GM18511 (cell line): Measurements from ENCODE around the gene PPFIBP2.

ENCODE experiments used
- ATAC-seq: cut with Tn5 transposase; IDR thresholded peaks from one replicate; pipeline ENCODE4 v1.9.1; 2021; ENCODE audit warnings: mild to moderate bottlenecking, moderate library complexity; ENCODE audit not compliant: unreplicated experiment

The PPFIBP2 gene

DNA sequence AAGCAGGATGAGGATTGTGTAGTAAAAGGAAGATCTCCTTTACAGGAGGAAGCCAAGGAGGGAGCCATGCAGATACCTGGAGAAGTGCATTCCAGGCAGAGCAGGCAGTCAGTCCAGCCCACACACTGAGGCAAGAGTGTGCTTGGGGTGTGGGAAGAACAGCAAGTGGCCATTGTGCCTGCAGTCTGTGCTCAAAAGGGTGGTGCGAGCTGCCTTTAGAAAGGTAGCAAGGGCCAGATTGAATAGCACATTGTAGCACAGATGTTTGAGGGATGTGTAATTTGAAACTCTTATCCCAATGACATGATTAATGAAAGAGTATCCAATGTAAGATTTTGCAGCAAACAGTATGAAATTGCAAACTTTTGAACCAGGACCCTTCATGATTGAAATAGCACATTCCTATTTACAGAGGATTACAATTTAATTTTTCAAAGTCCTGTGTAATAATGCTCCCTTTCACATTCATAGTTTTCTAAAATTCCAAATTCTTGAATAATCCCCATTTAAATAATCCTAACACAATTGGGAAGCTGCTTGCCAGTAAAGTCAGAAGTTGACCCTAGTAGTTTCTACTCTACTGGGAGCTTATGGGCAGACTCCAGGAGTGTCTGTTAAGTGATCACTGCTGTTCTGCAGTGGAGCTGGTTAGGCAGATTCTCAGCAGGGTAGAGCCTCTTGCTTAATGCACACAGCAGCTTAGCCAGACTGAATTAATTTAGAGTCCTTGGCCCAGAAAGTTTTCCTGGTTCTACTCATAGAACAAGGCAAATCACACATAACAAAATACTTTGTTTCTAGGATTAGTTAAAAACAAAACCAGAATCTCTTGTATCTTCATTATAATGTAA lies 81.4 kb downstream of the PPFIBP2 start:
- no peak for ATAC-seq

DNA sequence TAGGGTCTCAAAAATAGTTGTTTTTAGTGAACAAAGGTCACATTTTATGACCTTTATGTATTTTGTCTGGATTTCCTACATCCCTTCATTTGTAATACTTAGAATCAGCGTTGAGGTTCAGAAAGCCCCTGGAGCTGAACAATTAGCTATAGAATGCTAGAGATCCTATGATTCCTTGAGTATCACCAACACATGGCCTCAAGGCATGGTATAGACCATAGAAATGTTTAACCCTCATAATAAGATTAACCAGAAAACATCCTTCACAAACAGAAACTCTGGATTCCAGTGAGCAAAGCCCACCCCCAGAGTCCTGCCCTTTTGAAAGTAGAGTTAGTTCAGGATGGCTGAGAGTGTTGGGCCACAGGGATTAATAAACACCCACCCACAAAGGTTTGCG lies 82.2 kb downstream of the PPFIBP2 start:
- no peak for ATAC-seq

DNA sequence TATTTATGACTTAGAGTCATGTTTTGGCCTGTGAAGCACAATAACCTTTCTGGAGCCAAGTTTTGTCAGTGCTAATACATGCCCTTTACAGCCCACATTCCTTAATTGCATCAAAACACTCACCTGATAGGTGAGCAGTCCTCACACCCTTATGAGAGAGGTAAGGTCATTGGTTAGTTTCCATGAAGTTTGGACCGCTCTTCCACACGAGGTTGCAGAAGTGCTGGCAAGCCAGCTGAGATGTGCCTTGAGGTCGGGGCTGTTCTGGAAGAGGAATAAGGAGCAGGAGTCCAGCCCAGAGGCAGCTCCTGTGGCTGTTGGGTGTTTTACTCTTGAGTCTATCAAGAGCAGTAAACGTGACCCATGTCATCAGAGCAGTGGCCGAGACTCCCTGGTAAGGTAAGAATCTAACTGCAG lies 83.2 kb downstream of the PPFIBP2 start:
- no peak for ATAC-seq

DNA sequence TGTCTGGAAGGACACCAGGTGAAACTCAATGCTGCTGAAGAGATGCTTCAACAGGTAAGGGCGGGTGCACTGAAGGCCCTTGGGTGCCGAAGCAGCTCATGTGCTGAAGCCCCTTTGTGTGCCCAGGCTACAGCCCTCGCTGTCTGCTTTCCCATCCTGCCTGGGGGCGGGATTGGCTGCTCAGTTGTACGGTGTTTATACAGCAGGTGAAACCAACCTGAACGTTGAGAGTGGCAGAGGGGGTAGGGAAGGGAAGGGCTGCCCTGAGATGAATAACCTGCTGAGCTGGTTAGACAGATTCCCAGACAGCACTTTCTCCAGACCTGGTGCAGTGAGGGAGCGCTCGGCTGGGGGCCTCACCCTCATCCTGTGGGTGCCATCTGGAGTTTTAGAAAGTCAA lies 83.8 kb downstream of the PPFIBP2 start:
- ATAC-seq = no peak

DNA sequence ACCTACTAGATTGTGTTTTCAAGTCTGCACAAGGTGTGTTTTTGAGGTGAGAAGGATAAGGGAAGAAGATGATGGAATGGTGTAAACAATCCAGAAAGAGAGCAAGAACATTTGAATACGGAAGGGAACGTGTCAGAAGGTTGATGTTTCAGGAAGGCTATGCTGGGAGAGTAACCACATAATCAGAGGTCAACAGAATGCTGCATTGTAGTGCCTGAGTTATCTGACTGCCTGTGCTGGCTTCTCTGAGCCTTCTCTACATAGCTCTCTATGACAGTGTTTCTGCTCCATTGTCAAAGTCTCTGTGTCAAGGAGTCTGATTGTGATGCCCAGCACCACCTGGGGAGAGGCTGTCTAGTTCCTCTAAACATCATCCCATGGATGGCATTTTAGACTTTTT lies 85.4 kb downstream of the PPFIBP2 start:
- no peak for ATAC-seq

DNA sequence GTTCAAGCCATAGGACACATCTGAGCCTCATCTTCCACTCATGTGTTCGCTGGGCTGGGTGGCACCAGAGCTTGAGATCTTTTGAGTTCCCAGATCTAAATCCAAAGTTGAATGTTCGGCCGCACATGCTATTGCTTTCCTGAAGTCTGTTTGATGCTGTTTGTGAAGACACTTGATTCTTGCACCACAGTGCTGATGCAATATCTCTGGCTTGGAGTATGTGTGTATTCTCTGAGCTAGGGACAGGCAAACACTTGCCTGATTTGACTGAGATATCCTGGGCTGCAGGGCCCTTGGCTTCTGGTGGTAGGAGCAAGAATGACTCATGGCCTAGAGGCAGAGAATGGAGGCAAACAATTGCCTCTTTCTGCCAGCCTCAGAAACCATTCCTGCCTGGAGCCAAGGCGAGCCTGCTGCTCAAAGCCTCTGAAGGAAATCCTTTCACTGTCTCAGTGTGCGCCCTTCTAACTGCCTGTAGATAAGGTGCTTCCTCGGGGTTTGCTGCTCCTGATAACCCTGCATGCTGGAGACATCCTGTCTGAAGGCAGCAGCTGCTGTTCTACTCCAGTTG lies 86.5 kb downstream of the PPFIBP2 start:
- ATAC-seq = no peak

DNA sequence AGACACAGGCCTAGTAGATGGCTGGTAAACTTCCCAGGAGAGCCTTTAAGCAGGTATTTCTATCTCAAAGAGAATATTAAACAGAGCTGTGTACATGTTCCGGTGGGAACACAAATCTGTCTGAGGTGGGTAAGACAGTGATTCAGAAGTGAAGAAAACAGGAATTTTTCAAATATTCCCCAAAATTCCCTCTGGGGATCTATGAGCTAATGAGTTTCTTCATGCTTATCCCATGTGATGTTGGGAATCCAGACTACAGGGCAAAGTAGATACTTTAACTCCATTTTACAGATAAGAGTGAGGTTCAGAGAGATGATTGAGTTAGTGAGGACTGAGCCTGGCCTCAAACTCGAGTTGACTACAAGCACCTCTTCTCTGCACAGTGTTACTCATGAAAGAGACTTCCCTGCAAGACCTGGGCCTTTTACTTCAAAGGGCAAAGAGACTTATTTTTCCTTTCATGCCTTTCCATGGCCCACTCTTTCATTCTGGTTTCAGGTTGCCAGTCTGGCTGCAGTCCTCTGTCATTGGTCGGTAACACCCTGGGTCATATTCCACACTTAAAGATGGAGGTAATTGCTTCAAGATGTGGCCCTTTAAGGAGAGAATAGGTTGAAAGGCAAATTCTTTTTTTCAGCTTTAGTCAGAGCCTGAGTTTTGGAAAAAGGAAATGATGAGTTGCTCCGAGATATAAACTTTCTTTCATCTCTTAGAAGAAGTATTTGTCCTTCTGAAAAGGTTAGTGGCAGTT lies 89.4 kb downstream of the PPFIBP2 start:
- ATAC-seq = no peak

DNA sequence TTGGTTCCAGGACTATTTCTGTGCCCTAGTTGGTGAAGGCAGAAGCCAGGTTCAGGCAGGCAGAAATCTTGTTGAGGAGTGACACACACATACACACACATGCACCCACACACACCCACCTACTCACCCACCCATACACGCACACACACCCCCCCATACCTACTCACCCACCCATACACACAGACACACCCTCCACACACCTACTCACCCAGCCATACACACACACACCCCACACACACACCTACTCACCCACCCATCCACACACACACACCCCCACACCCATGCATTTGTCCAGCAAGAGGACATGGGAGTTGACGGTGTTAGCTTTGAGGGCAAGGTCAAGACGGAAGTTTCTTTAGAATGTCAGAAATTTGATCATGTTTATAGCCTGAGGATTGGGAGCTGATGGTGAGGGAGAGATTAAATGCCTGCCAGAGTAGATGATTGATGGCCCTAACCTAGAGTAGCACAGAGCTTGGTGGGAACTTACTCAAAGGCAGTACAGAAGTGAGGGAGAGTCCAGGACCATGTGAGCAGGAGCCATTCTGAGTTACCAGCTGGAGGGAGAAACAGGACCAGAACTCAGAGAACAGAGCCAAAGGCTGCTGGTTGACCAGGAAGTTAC lies 90.6 kb downstream of the PPFIBP2 start:
- ATAC-seq = no peak

DNA sequence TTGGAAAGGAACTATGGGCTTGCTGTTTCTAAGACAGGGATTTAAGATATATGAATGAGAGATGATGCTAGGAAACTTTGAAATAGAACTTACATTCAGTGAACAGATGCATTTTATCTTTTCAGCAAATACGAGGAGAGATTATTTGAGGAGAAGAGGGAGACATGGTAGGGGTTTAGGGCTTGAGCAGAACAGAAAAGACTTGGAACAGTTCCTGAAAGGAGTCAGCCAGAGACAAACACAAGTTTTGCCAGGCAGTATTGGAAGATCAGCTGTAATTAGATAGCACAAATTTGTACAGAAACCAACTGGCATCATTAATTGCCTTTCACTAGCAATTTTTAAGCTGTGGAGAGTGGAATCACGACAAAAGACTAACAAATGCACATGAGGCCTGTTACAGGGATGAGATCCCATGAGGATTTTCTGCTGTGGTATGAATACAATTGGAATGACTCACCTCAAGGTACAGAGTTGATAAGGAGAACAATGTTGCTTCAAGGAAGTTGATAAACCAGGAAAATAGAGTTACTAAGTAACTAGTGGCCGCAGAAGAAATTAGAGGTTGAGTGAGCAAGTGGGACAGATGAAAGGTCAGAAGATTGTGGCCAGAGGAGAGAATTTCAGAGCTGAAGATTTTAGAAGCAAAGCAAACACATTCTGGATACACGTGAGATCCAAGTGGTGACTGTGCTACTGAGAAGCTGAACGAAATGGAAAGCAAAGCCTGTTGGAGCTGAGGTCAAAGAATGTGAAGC lies 91.6 kb downstream of the PPFIBP2 start:
- ATAC-seq = no peak

DNA sequence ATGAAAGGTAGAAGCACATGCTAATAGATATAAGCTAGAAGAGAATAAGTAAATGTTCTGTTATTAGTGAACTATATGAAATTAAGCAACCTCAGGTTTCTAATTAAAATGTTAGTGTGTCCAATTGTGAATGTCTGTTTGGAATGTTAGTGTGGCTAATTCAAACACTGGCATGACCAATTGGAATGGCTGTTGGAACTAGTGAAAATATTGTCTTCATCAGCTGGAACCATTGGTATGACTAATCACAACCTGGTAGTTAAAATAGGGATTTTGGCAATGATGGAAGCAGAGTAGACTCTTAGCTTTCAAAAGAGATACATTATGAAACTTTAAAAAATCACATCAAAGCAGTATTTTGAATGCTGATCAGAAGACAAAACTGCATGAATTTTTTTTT lies 92.7 kb downstream of the PPFIBP2 start:
- no peak for ATAC-seq

DNA sequence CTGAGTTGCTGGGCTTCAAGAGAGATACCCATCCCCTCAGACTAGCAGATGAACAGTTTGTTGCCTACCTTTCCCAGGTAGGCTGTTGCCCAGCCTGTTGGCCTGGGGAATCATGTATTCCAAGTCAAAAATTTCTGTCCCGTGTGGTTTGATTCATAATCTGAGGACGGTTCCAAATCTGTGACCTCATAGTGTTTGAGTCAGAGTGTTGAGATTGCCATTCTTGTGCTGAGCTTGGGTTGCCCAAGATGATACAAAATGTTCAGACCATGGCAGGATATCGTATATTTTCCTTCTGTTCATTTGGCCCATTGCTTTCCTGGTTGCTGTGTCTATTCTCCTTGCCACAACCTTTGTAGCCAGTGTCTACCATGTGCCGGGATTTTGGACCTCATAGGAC lies 95.2 kb downstream of the PPFIBP2 start:
- ATAC-seq = no peak

DNA sequence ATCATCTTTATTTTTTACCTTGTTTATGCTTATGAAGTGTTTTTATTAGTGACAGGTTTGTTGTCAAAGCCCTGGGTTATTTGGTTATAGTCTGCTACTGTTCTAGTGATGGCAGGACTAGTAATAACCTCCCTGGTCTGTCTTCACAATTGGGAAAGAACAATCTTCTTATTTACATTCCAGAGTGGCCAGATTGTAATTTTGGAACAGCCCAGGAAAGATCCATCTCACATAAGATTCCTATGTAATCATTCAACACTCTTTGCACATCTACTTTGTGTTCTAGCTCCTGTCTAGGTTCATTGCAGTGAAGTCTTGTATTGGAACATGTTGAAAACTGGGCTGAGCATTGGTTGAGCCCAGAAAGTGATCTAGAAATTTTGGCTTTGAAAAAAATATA lies 95.7 kb downstream of the PPFIBP2 start:
- ATAC-seq = no peak

DNA sequence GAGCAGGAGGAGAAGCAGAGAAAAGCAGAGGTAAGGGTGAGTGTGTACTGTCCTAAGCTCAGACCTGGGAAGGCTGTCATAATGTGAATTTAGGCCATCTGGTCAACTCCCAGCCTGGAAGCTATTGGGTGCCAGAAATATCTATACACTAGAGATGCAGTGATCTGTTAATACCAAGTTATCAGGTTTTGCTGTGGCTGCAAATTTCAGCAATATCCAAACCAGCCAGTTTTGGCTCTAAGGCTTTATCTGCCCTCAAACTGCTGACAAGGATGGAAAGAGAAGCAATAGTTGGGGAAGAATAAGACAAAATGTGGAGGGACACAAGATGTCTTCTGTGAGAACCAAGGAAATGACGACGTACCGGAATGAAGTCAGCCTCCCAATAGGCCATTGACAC lies 96.6 kb downstream of the PPFIBP2 start:
- no peak for ATAC-seq

DNA sequence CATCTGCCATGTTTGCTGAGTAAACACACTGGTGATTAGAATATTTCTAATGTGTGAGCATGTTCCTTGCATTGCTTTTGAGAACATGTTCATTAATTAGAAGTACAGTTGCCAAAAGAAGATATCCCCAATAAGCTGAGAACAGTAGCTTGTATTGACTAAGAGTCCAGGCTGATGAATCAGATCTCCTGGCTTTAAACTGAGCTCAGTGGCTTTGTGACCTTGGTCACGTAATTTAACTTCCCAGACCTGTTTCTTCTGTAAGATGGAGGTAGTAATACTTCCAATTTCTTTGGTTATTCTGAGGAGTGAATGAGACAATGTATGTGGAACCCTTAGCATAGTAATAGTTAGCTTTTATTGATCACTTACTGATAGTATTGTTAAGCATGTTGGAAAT lies 97.6 kb downstream of the PPFIBP2 start:
- ATAC-seq = no peak

DNA sequence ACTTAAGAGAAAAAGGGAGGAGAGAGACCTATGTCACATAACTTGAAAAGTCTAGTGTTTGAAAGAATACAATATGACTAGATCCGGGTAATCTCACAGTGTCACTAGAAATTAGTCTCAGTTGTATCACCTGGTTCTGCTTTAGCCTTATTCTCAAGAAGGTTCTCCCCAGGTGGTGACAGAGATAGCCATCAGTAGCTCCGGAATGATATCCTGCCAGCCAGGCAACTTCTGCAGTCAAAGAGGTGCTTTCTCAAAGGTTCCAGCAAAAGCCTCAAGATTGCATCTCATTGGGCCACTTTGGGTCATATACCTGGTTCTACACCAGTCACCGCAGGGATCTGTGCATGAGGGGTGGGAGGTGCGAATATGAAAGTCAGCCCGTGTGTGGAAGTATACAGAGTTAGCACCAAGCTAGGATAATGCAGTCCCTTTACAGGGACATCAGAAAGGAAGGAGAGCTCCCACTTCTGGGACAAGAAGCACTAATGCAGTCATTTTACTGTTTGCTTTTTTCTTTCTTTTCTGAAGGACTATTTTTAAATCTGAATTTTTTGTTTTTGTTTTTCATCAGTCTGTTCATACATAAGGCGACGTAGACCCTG lies 98.4 kb downstream of the PPFIBP2 start:
- ATAC-seq = no peak

DNA sequence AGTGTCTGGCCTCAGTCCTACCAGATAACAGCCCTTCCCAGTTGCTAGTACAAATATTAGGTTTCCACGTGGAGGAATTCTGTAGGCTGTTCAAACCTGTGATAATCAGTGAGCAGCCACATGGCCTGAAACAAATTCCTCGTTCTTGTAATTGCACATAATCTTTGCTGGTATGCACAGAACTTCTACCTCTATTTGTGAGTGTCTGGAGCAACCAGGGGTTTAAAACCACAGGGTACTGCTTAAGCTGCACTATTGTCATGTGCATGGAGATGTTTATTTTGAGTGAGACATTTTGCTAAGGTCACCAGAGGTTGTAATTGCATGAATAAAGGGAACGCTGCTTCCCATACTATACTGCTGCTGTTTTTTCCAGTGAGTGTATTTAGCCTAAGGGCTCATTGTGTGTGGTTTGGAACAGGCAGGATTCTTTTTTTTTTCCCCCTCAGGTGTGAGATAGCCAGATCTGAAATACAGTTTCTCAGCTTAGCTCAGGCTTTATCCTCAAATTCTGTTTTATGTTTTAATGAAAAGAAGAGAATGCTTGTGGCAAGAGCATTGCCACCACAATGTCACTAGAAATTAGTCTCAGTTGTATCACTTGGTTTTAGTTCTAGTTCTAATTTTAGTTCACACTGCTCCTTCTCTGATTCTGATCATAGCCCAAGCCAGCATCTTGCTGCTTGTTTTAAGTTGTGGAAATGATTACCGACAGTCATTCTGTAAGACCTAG lies 99.0 kb downstream of the PPFIBP2 start:
- no peak for ATAC-seq

DNA sequence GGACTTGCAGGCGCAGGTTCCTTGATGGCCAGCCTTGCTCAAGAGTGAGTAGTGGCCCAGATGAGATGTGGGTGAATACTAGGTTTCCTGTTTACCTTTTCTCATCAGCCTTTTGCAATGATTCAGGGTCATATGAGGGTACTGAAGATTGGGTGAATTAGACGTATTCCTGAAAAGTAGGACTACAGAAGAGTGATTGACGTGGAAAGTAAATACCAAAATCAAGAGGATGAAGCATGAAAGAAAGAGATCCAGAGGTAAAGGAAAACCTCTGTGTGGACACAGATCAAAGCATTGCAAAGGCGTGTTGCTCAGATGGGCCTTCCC lies 99.6 kb downstream of the PPFIBP2 start:
- ATAC-seq = no peak

DNA sequence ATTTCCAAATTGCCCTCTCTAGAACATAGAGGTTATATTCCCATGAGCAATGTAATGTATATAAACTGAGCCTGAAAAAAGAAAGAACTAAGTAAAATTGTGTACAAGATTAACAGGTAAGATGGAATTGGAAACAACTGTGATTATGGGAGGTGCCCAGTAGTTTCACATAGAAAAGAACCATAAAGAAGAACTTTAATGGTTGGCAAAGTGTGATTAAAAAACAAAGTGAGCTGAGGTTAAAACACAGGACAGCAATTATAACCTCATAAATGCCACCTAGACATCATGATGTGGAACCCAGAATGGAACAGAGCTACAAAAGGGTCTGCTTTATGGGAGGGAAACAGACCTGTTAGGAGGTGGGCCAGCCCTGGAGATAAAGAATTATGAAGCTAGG lies 100.9 kb downstream of the PPFIBP2 start:
- no peak for ATAC-seq

DNA sequence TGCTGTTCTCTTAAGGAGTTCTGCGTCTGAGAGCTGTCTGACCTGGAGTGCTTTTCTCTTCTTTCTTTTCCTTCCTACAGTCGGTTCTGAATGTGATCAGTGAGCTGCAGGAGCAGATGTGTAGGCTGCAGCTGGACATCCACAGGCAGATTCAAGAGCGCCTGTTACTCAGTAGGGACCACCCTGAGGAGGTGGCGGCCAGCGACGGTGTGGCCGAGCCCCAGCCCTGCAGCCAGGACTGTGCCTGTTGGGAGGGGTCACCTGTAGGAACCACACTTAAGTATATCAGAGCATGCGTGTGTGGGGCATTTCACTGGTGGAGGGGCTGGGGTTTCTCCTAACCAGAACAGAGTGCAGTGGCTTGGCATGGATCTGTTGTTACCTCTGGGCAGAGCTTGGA lies 103.2 kb downstream of the PPFIBP2 start:
- no peak for ATAC-seq

DNA sequence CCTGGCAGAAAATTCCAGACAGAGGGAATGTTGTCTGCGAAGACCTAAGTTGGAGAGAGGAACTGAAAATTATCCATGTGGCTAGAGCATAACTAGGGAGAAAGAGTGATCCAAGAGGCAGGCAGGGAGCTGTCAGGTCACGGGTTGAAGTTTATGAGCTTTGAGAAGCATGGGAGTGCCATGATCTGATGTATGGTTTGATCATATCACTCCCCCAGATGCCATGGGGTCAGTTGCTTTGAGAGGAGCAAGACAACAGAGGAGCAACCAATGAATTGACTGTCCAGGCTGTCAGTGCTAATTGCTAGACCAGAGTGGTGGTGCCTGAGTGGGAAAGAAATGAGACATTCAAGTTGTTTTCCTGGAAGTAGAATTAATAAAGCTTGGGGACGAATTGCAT lies 105.5 kb downstream of the PPFIBP2 start:
- no peak for ATAC-seq
